Peyer's patch (tissue), 4 donors: Measurements from ENCODE around the gene IFT20.

Source experiments
- POLR2A ChIP-seq, 2 donors: fragments of 450-650 bp; IDR thresholded peaks; one replicate each; pipeline ENCODE4 v1.5.1; 2017; ENCODE audit warnings: antibody characterized with exemption in 2 of 2, mild to moderate bottlenecking in 2 of 2, moderate library complexity in 2 of 2
- TF ChIP-seq, protein P1 (sequence below), 6 experiments: fragments of 450-650 bp in 4 of 6; fragments of 200-600 bp in 2 of 6; sonication (generic) in 1 of 6; IDR thresholded peaks; one replicate each; pipeline ENCODE4 v1.5.1; 2017 to 2019; ENCODE audit warnings: antibody characterized with exemption in 6 of 6, mild to moderate bottlenecking in 3 of 6, moderate library complexity in 1 of 6

GRCh38 chr17:28313841-28314240 is 21.4 kb downstream of the IFT20 start:
- no peak for TF ChIP-seq POLR2A (IDR thresholded peaks at IDR 0.05)
- TF ChIP-seq, protein P1, sequence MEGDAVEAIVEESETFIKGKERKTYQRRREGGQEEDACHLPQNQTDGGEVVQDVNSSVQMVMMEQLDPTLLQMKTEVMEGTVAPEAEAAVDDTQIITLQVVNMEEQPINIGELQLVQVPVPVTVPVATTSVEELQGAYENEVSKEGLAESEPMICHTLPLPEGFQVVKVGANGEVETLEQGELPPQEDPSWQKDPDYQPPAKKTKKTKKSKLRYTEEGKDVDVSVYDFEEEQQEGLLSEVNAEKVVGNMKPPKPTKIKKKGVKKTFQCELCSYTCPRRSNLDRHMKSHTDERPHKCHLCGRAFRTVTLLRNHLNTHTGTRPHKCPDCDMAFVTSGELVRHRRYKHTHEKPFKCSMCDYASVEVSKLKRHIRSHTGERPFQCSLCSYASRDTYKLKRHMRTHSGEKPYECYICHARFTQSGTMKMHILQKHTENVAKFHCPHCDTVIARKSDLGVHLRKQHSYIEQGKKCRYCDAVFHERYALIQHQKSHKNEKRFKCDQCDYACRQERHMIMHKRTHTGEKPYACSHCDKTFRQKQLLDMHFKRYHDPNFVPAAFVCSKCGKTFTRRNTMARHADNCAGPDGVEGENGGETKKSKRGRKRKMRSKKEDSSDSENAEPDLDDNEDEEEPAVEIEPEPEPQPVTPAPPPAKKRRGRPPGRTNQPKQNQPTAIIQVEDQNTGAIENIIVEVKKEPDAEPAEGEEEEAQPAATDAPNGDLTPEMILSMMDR (IDR thresholded peaks at IDR 0.05), result no peak
